ENCODE results near the gene RESF1. TPM values are rescaled to one million over a fixed set of nuclear protein-coding genes. Genes with fewer than 3 reads are reported as not detected.

Gene RESF1
- total RNA-seq, 1 donor from 2014 or later: 61.9 TPM

DNA sequence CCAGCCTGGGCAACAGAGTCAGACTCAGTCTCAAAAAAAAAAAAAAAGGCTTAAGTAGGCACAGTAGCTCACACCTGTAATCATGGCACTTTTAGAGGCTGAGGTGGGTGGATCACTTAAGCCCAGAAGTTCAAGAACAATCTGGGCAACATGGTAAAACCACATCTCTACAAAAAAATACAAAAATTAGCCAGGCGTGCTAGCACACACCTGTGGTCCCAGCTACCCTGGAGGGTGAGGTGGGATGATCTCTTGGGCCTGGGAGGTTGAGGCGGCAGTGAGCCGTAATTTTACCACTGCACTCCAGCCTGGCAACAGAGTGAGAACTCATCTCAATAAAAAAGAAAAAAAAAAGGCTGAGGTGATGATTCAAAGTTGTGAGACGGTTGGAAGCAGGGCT lies 9.1 kb upstream of the RESF1 start:
- DNase-seq (ENCODE audit: low spot score in 2 of 2, unreplicated experiment in 2 of 2): no peak
- Mint-ChIP-seq H3K27me3 (ENCODE audit: low read depth) (no peaks in the 10 kb centered on the region), H3K4me3 (no peak overlapping the region), H3K36me3 (peaks cover 24% of the 10 kb centered on the region), H3K27ac (no peak overlapping the region), H3K9me3 (peaks cover 31% of the 10 kb centered on the region), H3K4me1 (peaks cover 6% of the 10 kb centered on the region)
- TF ChIP-seq, protein P1, sequence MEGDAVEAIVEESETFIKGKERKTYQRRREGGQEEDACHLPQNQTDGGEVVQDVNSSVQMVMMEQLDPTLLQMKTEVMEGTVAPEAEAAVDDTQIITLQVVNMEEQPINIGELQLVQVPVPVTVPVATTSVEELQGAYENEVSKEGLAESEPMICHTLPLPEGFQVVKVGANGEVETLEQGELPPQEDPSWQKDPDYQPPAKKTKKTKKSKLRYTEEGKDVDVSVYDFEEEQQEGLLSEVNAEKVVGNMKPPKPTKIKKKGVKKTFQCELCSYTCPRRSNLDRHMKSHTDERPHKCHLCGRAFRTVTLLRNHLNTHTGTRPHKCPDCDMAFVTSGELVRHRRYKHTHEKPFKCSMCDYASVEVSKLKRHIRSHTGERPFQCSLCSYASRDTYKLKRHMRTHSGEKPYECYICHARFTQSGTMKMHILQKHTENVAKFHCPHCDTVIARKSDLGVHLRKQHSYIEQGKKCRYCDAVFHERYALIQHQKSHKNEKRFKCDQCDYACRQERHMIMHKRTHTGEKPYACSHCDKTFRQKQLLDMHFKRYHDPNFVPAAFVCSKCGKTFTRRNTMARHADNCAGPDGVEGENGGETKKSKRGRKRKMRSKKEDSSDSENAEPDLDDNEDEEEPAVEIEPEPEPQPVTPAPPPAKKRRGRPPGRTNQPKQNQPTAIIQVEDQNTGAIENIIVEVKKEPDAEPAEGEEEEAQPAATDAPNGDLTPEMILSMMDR (IDR thresholded peaks at IDR 0.05; ENCODE audit: unreplicated experiment): no peak

- Mint-ChIP-seq H3K36me3 (peaks cover 26% of the 10 kb centered on the region), H3K27me3 (ENCODE audit: low read depth) (no peaks in the 10 kb centered on the region), H3K27ac (no peak overlapping the region), H3K4me1 (peaks cover 6% of the 10 kb centered on the region), H3K9me3 (peaks cover 33% of the 10 kb centered on the region), H3K4me3 (no peak overlapping the region)
- DNase-seq (ENCODE audit: low spot score in 2 of 2, unreplicated experiment in 2 of 2): no peak
- TF ChIP-seq, protein P1 (IDR thresholded peaks at IDR 0.05; ENCODE audit: unreplicated experiment): no peak
Measured at GRCh38 chr12:31950492-31950891, 8.7 kb upstream of the RESF1 start.

GRCh38 chr12:31951008-31951407 lies 8.2 kb upstream of the RESF1 start:
- TF ChIP-seq, protein P1 (IDR thresholded peaks at IDR 0.05; ENCODE audit: unreplicated experiment): no peak
- peaks cover 6% of the 10 kb centered on the region for H3K4me1 Mint-ChIP-seq
- H3K9me3 Mint-ChIP-seq: peaks cover 33% of the 10 kb centered on the region
- DNase-seq (ENCODE audit: low spot score in 2 of 2, unreplicated experiment in 2 of 2): no peak
- peaks cover 26% of the 10 kb centered on the region for H3K36me3 Mint-ChIP-seq
- H3K27me3 Mint-ChIP-seq (ENCODE audit: low read depth): no peaks in the 10 kb centered on the region
- no peak overlapping the region for H3K4me3 Mint-ChIP-seq
- no peak overlapping the region for H3K27ac Mint-ChIP-seq

GRCh38 chr12:31951939-31952338 lies 7.3 kb upstream of the RESF1 start:
- H3K4me3 Mint-ChIP-seq: no peak overlapping the region
- peaks cover 6% of the 10 kb centered on the region for H3K4me1 Mint-ChIP-seq
- H3K9me3 Mint-ChIP-seq: peaks cover 36% of the 10 kb centered on the region
- H3K27me3 Mint-ChIP-seq (ENCODE audit: low read depth): no peaks in the 10 kb centered on the region
- no peak overlapping the region for H3K27ac Mint-ChIP-seq
- DNase-seq (ENCODE audit: low spot score in 2 of 2, unreplicated experiment in 2 of 2): no peak
- TF ChIP-seq, protein P1 (IDR thresholded peaks at IDR 0.05; ENCODE audit: unreplicated experiment): no peak
- H3K36me3 Mint-ChIP-seq: peaks cover 29% of the 10 kb centered on the region

DNA sequence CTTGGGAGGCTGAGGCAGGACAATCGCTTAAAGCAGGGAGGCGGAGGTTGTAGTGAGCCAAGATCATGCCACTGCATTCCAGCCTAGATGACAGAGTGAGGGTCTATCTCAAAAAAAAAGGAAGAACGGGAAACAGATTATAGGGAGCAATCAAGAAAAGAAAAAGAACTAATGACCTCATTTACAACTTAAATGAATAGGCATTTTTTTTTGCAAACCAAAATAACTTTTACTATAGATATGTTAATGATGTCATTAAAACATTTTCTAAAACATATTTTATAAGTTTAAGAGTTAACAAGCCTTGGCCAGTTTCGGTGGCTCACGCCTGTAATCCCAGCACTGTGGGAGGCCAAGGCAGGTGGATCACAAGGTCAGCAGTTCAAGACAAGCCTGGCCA lies 6.8 kb upstream of the RESF1 start:
- H3K9me3 Mint-ChIP-seq: peaks cover 36% of the 10 kb centered on the region
- no peak for DNase-seq (ENCODE audit: low spot score in 2 of 2, unreplicated experiment in 2 of 2)
- H3K36me3 Mint-ChIP-seq: peaks cover 29% of the 10 kb centered on the region
- no peak overlapping the region for H3K27ac Mint-ChIP-seq
- no peaks in the 10 kb centered on the region for H3K27me3 Mint-ChIP-seq (ENCODE audit: low read depth)
- H3K4me3 Mint-ChIP-seq: no peak overlapping the region
- peaks cover 6% of the 10 kb centered on the region for H3K4me1 Mint-ChIP-seq
- TF ChIP-seq, protein P1 (IDR thresholded peaks at IDR 0.05; ENCODE audit: unreplicated experiment): no peak
